HG03095 (cell line): ENCODE measurements around the gene COL6A3.

Source experiments
- ATAC-seq: cut with Tn5 transposase; IDR thresholded peaks from one replicate; pipeline ENCODE4 v1.9.1; 2021; ENCODE audit warnings: moderate library complexity; ENCODE audit not compliant: unreplicated experiment

The COL6A3 gene

DNA sequence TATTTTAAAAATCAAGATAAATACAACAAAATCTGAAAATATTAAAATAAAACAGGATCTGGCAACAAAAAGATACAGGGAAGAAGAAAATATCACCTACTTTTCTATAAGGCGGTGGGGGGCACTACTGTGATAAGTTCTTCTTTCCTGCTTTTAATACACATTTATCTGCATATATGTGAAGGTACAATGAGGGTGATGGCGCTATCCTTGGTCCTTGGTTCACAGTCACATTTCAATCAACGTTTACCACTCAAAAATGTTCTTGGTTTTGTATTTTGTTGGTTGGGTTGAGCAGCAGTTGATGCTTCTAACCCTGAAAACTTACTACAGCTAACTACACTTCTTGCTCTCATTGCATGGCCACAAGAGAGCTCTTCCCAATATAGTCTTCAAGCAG lies 112.4 kb downstream of the COL6A3 start:
- no peak for ATAC-seq

GRCh38 chr2:237300739-237301138 lies 113.2 kb downstream of the COL6A3 start:
- no peak for ATAC-seq

GRCh38 chr2:237299906-237300305 lies 114.1 kb downstream of the COL6A3 start:
- ATAC-seq = no peak

DNA sequence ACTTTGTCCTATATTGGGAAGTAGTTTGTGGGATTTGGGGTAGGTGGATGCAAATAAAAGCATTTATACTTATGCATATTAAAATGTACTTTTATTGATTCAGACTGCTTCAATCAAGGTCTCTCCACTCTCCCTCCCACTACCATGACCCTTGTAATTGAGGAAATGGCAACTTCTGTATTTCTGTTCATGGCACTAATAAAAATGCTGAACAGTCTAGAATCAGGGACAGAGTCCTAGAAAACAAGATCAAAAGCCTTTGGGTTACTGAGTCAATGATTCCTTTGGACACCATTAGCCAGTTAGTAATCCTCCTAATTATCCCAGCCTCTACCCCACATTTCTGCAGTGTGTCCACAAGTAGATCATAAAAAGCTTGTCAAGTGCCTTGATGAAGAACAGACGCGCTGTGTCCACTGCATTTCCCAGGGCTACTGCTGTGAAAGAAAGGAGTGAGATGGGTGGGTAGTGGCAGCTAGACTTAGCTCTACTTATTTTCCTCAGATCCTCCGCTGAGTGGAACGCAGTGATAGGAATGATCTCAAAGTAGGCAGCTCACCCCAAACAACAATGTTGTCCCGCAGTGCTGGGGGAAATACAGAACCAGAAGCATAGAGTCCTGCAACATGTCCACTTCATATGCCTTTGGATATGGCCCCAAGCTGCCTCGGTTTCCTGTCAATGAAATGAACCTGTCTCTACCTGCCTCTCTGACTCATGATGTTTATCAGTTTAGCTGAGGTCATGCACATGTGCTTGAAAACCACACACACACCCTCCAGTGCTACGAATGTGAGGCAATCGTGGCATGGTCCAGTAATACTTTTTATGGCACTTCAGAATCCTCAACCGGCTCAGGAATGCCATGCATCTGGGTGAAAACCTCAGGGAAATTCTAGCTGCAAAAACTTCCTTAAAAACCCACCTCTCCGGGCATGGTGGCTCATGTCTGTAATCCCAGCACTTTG lies 115.5 kb downstream of the COL6A3 start:
- no peak for ATAC-seq

DNA sequence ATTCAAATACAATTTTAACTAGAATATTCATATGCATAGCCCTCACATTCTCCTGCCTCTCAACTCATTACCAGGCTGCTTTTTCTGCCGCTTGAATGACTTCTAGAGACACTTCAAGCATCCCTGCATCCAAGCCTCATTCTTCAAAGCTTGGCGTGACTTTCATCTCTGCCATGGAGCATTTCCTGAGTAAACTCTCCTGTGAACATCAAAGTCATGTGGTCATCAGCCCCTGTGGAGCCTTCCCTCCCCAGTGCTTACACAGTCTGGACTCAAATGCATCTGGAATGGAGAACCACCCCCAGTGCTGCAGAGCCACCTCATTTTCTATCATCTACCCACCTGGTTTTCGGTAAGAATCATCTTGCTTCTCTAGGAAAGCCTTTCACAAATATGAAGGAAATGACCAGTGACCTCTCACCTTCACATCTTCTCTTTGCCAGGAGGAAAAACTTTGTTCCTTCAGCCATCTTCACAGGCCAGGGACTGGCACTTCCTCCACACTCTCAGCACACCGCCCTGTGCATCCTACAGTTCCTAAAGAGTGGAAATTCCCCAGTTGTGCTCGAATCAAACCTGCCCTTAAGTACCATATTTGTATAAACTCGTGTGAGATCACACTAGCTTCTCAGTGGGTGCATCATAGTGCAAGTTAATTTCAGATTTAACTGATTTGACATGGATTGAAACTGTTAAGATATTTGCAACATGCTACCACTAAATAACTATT lies 116.4 kb downstream of the COL6A3 start:
- ATAC-seq = no peak

GRCh38 chr2:237296756-237297155 lies 117.2 kb downstream of the COL6A3 start:
- no peak for ATAC-seq

GRCh38 chr2:237295889-237296480 lies 118.0 kb downstream of the COL6A3 start:
- no peak for ATAC-seq

DNA sequence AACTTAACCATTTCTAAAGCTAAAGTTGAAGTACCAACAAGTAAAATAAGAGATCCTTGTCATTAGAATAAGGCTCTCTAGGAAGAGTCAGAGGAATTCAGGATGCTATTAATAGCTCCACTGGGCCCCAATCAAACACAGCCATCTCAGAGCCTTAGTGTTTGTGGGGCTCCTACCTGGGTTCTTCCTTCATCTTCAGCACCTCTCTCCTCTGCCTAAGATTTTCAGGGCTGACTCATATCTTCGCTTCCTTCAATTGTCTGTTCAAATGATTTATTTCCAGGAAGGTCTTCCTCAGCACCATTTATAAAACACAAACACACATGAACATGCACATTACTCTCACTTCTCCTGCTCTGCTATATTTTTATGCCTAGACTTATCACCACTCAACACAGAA lies 119.5 kb downstream of the COL6A3 start:
- ATAC-seq = no peak

DNA sequence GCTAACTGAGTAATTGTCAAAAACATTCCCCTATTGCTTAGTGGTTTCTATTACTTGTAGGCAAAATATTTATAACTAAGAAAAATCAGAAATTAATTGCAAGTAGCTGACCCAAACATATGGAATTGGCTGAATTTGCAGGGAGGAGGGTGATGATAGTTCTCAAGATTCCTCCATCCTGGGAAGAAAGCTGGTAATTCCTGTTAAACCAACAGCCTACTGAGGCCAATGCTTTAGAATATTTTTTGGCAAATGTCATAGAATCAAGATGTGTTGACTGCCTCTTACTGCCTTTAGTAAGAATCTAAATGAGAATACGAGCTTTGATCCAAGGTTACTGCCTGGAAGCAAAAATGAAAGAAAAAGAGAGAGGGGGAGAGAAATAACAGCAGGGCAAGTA lies 120.0 kb downstream of the COL6A3 start:
- ATAC-seq = no peak

- no peak for ATAC-seq
Measured at GRCh38 chr2:237291138-237291792, 122.7 kb downstream of the COL6A3 start.

DNA sequence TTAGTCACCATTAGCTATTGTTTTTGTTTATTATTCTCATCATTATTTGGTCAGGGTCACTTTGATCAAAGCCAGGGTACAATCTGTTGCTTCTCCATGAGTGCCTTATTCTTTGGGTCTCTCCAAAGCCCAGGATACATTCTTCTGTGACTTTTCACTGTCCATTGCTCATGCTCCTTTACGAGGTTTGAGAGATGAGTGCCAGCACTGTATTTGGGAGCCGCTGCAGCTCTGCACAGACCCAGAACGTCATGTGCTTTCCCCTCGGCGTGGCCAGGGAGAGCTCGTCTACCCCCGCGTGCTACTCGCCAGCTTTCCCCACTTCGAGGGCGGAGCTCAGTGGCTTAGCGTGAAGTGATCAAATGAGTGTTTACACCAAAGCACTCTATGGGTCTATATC lies 123.7 kb downstream of the COL6A3 start:
- ATAC-seq = no peak

- no peak for ATAC-seq
Measured at GRCh38 chr2:237289139-237289538, 124.8 kb downstream of the COL6A3 start.

GRCh38 chr2:237287872-237288271 lies 126.1 kb downstream of the COL6A3 start:
- no peak for ATAC-seq

DNA sequence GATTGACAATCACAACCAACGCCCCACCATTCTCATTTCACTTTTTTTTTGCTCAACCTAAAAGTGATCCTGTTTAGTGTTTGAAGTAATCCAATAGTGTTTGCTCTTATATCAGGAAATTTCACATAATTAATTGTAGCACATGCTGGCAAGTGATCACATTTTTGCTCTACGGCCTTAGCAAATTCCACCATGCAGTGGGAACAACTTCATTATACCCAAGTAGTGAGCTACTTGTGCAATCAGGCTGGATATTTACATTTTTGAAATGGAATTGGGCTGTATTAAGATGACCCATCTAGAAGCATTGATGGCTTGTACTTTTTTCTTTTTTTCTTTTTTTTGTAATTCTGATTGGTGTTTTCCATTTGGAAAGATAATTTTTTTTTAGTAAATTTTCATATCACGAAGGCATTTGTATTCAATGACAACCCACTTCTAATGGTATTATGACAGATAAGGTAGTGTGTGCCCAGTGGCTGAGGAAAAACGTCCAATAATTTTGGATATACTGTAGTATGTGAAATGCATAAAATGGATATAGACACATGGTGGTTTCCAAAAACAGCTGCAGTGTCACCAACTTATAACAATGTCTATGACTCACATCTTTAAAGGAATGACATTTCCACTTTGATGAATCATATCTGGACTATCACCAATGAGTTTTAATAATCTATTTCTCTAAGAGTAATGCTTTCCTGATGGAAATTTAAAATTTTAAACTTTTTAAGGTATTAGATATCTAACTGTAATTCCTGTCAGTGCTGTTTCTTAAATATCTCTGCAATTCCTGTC lies 130.6 kb downstream of the COL6A3 start:
- ATAC-seq = no peak

DNA sequence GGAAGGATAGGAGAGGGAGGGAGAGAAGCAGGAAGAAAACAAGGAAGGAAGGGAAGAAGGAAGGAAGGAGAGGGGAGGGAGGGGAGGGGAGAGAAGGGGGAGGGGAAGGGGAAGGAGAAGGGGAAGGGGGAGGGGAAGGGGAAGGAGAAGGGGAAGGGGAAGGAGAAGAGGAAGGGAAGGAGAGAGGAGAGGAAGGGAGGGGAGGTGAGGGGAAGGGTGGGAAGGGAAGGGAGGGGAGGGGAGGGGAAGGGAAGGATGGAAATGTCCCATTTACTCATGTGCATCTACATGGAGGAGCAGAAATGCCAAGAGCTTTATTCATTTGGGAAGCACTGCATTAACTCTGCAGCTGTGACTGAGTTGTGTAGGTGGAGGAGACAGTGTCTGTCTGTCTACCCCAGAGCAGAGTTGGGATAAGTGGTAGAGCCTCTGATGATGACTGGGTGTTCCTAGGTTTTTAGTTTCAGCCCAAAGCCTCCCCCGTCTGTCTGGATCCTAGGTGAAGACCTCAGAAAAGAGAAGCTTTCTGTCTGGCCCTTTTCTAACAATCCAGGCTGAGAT lies 131.3 kb downstream of the COL6A3 start:
- ATAC-seq = no peak

- no peak for ATAC-seq
Measured at GRCh38 chr2:237281836-237282306, 132.1 kb downstream of the COL6A3 start.

DNA sequence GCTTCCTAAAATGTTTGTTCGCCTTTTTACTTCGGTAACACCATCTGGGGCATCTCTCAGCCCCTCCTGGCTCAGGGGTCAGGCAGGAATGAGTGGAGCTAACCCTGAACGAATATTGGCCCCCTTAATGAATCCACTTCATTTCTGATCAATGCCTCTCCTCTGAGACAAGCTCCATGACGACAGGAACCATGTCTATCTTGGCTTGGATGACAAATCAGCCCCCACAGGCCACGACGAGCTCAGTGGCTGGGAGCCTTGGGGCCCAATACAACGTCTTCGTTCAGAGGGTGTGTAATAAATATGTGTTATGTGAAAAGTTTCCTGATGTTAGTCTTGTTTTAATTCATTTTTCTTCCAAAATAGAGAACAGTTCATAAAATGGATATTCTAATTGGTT lies 133.0 kb downstream of the COL6A3 start:
- no peak for ATAC-seq

DNA sequence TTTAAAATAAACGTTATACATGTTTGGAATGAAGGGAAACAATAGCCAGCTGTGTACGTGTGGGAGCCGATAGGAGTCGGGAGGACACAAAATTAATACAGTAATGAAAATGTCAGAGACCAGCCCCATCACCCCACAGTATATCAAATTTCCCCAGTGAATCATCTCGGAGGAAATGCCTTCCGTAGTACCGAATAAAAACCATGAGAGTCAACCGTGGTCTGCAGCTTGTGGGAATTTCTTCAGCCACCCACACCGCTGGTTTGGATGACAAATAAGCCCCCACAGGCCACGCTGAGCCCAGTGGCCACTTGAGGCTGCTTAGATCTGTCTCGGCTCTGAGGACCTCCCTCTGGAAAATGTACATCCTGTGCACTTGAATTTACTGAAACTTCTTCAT lies 133.7 kb downstream of the COL6A3 start:
- ATAC-seq = no peak

DNA sequence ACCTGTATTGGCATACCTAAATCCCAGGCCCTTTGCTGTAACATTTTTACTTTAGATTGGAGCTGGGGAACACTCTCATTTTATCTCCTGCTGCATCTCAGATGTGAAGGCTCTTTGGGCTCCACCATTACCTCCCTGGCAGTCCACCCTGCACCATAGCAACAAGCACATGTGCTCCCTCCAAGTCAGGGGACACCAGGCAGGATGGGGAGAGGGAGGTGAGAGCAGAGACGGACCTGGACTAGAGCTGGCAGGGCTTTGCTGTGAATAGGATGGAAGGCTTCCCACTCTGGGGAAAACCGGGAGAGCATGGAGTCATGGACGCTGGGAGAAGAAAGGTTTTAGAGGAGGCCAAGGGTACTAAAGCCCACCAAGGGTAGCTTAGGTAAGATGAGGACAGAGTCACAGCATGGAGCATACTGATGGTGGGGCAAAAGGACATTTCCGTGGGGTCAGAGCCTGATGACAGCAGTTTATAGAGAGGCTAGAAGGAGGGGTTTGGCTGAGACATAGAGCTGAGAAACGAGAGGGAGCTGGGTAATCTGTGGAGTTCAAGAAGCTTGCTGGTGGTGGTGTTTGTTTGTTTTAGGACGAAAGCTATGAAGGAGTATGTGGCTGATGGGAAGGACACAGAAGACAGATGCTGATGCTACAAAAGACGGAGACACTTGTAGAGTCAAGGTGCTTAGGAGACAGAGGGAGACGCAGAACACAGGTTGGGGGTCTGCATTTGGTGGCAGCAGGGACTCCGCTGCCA lies 134.8 kb downstream of the COL6A3 start:
- no peak for ATAC-seq
